OCI-LY7 (cell line): ENCODE measurements around the gene TSPAN9.

ENCODE experiments used
- EZH2phosphoT487 ChIP-seq: fragments of 200-600 bp; sonication (generic); IDR thresholded peaks from 2 replicates; pipeline ENCODE4 v1.6.1; 2018; ENCODE audit warnings: low read depth, borderline replicate concordance, mild to moderate bottlenecking, mixed run types, antibody characterized with exemption, low read length, moderate library complexity, mixed read lengths
- TF ChIP-seq, protein P1 (sequence below): fragments of 200-600 bp; sonication (generic); conservative IDR thresholded peaks from 2 replicates; pipeline ENCODE4 v1.5.1; 2014; ENCODE audit warnings: mild to moderate bottlenecking, antibody characterized with exemption, low read length, moderate library complexity, mixed read lengths

GRCh38 chr12:3307389-3307788, 230.2 kb downstream of the TSPAN9 start:
- TF ChIP-seq, protein P1, sequence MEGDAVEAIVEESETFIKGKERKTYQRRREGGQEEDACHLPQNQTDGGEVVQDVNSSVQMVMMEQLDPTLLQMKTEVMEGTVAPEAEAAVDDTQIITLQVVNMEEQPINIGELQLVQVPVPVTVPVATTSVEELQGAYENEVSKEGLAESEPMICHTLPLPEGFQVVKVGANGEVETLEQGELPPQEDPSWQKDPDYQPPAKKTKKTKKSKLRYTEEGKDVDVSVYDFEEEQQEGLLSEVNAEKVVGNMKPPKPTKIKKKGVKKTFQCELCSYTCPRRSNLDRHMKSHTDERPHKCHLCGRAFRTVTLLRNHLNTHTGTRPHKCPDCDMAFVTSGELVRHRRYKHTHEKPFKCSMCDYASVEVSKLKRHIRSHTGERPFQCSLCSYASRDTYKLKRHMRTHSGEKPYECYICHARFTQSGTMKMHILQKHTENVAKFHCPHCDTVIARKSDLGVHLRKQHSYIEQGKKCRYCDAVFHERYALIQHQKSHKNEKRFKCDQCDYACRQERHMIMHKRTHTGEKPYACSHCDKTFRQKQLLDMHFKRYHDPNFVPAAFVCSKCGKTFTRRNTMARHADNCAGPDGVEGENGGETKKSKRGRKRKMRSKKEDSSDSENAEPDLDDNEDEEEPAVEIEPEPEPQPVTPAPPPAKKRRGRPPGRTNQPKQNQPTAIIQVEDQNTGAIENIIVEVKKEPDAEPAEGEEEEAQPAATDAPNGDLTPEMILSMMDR: no peak
- TF ChIP-seq EZH2phosphoT487: no peak
